Brain pericyte (primary cell): Measurements from ENCODE around the gene CDS1.
"Not testable (repeated sequence)": the region's sequence is repeated elsewhere in the genome, so short reads cannot be mapped to it uniquely, and the experiment has no call there.

Experiments
- DNase-seq: peaks from one replicate; pipeline ENCODE4 v3.0.0-alpha.2; 2012; ENCODE audit warnings: low read depth, low spot score

Gene CDS1

DNA sequence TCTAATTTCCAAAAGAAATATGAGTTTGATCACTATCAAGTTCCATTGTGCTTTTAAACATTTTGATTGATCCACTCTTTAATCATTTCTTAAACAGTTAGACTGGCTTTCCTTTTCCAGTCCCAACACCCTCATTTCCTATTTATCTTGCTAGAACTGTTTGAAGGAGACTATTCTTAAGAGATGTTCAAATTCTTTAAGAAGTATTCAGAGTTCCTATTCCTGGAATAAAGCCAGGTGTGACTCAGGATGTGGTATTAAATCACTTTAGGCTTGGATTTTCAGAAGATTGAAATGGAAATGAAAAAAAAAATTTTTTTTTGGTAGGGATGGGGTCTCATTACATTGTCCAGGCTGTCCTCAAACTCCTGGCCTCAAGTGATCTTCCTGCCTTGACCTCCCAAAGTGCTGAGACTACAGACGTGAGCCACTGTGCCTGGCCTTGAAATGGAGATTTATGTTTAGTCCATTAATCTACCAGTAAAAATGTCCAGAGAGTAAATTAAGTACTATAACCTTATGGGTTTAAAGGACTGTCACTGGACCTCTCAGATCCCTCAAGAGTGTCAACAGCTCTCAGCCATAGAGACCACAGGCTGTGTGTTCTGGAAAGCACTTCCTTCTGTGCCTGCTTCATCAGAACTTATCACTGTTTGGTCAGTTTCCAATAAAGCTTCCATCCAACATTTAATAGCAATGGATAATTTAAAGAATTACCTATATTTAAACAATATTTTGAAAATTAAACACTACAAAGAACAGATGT is 90.7 kb downstream of the CDS1 start:
- DNase-seq, result peak; percentile 29

- DNase-seq, result no peak
Observed at GRCh38 chr4:84677093-84677492, 94.2 kb downstream of the CDS1 start.

- DNase-seq, result no peak
Observed at GRCh38 chr4:84677995-84678394, 95.1 kb downstream of the CDS1 start.

DNA sequence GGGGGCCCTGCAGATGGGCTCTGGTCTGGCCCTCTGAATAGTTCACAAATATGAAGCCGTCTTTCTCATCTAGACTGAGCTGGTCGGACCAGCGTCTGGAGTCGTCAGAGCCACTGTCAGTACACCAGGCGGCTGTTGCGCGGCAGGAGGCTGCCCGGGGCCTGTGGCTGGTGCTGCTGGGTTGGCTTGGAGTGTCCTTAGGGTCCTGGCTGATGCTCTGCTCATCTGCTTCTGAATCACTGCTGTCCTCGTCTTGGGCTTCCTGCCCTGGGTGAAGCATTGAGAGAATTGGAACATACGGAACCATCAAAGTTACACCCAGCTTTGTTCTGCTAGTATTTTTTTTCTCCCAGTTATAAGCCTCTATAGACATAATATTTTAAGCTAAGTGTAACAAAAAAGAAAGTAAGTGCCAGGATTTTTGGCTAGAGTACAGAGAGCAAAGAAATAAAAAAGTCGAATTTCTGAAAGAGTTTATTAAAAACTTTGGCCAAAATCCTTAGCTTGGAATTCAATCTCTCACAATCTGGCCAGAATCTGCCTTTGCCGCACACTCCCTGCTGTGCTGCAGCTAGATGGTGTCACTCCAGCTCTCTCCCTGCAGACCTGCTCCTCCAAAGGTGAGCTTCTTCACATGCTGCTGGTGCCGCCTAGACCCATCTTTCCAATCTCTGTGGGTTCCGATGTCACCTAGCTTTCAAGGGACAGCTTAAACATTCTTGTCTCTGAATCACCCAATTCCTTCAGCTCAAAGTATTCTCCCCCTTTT is 96.2 kb downstream of the CDS1 start:
- no peak for DNase-seq

DNA sequence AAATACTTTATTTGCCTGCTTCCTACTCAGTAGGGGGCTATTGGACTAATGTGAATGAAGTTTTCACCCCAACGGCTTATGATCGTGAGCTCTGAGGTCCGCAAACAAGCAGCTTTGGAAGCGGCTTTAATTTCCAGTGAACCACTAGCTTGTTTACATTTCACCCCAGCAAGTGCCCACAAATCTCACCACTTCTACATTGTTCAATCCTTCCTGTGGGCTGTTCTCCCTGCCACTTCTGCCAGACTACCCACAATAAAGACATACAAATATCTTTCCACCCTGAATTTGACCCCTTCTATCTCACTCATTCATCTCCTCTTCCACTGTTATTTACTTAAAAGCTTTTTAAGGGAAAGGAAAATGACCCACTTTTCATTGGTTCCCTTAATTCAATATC is 98.0 kb downstream of the CDS1 start:
- no peak for DNase-seq

DNA sequence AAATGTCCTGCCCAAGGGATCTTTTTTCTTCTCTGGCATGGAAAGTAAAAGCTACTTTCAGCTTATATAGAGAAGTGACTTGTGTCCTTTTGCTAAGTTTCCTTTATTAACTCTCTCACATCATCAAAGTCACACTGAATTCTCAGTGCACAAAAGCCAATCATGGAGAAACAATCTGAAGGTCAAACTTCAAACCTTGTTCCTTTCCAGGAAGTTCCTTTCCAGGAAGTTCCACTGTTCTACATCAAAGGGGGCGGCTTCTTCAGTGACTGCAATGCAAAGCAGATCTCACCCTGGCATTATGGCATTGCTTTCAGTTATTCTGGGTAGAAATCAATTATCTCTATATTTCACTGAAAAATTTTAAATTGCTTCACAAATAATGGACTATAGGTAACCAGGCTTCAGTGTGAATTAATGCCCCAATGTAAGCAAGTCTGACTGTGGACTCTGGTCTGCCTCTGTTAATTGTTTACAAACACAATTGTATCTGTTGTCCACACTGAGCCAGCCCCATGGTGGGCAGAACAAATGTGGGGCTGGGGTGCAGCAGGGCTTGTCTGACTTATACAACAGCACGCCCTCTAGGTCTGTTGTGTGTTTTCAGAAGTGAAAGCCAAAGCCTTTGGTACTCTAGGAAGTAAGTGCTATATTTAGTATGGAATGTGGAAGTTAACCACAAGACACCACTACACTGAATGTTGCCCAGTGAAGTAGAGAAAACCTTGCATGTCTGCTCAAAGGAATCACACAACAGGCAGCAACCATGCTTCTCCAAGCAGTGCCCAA is 98.8 kb downstream of the CDS1 start:
- peak; percentile 41 for DNase-seq

GRCh38 chr4:84682661-84683060 is 99.7 kb downstream of the CDS1 start:
- DNase-seq, result not testable (repeated sequence)

- no peak for DNase-seq
Observed at GRCh38 chr4:84683064-84683850, 100.3 kb downstream of the CDS1 start.

- no peak for DNase-seq
Observed at GRCh38 chr4:84684361-84684760, 101.4 kb downstream of the CDS1 start.

GRCh38 chr4:84685105-84685504 is 102.2 kb downstream of the CDS1 start:
- no peak for DNase-seq

DNA sequence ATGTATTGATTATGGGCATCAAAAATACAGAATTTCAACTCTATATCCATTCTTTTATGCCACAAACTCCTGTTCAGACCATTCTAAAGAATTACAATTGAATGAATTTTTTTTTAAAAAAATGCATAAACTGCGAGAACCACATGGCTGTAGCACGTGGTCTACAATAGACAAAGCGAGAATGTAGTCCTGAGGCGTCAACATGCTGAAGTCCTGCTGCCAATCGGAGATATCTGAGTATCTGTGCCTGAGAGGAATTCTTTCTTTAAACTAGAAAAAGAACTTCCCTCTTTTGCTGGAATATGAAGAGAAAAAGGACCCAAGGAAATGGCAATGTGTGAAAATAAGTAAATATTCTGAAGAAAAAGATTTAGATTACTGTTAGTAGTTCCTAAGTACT is 105.7 kb downstream of the CDS1 start:
- no peak for DNase-seq

- no peak for DNase-seq
Observed at GRCh38 chr4:84689197-84689596, 106.3 kb downstream of the CDS1 start.

DNA sequence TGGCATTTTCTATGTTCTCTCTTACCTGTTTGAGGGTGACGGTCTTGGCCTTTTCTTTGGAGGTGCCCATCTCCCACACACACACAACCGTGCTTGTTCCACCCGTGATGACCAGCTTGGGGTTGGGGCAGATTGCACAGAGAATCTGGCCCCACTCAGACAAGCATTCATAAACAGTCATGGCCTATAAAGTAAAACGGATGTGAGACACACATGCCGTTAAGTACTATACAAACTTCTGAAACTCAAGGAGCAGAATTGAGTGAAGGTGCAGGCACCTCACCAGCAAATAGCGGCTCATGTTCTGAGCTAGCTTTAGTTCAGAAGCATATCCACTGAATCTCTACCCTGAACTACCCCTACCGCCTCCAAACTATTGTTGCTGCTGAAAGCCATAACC is 107.6 kb downstream of the CDS1 start:
- DNase-seq, result no peak

DNA sequence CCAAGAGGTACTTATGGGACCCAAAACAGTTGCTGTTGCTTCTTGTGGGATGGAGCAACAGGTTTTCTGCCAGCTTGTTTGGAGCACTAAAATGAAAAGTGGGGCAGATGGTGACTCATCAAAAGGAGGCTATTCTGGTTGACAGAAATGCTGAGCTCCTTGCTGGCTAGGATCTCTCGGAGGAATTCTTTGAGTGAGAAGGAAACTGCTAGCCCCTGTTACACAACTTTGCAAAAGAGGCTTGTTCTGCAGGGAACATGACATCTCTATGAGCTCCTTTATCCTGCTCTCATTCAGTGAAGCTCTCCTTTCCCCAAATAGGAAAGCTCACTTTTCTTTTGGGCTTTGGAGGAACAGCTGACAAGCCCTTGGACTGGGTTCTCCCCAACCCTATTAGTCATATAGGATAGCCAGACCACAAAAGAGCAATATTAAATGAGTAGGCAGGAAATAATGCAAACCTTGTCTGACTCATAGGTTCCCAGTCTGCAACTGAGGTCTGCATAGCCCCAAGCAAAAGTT is 108.3 kb downstream of the CDS1 start:
- DNase-seq, result peak; percentile 55

DNA sequence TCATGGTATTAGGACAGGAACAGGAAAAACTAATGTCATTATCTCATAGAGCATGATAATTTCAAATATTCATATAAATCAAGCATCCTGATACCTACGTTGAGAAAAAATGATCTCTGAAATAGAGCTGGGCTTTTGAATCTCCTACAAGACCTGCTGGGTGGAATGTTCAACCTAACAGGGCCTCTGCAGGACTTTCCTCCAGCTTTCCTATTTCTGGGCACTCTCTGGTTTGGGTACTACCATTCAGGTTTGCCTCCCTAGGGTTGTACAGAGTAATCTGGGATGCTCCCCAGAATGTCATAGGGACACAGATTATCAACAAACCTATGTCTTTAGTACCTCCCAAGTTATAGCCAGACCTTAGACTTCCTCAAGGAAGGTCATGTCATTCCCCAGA is 108.9 kb downstream of the CDS1 start:
- no peak for DNase-seq

- no peak for DNase-seq
Observed at GRCh38 chr4:84697159-84697558, 114.2 kb downstream of the CDS1 start.

- DNase-seq, result no peak
Observed at GRCh38 chr4:84697615-84698201, 114.8 kb downstream of the CDS1 start.

DNA sequence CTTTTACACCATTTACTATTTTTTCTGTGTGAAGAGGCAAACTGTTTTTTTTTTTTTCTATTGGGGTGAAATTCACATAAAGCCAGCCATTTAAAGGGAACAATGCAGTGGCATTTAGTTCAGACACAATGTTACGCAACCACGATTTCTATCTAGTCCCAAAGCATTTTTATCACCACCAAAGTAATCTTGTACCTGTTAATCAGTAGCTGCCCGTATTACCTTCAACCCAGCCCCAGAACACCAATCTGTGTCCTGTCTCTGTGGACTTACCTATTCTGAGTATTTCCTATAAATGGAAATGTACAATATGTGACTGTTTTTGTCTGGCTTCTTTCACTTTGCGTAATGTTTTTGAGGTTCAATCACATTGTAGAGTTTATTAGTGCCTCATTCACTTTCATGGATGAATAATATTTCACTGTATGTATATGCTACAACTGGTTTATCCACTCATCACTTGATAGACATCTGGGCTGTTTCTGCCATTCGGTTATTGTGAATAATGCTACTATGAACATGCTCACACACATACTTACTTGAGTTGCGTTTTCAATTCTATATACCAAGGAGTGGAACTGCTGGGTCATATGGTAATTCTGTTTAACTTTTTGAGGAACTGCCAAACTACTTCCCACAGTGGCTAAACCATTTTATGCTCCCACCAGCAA is 116.2 kb downstream of the CDS1 start:
- DNase-seq, result no peak
